ENCODE measurements around the gene FERMT2. TPM values are rescaled to one million over a fixed set of nuclear protein-coding genes. Genes with fewer than 3 reads are reported as not detected.

Gene FERMT2
- 1 to 10 TPM in 1 of 2 experiments, under 1 TPM in 1; 0.77 to 1.0 TPM for total RNA-seq

GRCh38 chr14:52950898-52951680 lies at the start of gene FERMT2:
TSS of gene FERMT2 (minus strand) at chr14:52951050. CDS start at chr14:52950568, 482 bp downstream.
- Mint-ChIP-seq H3K27me3 (peaks cover 45% of the 10 kb centered on the region), H3K27ac (no peak within 1 kb of the TSS), H3K4me1 (ENCODE audit: low read depth) (peaks cover 28% of the 10 kb centered on the region), H3K4me3 (peak within 1 kb of the TSS; percentile 81), H3K9me3 (no peaks in the 10 kb centered on the region), H3K36me3 (ENCODE audit: low read depth) (no peaks in the 10 kb centered on the region)
- ATAC-seq = peak; percentile 40
- peak; percentile 10 for DNase-seq
- ChIA-PET POLR2A (interaction anchor here (0.6 kb wide), 1 partner anchor 274 kb away, joined by 3 read pairs; no protein-coding TSS in a partner anchor), CTCF (interaction anchor here (0.5 to 2.5 kb wide), 5 partner anchors 10 to 29 kb away, joined by 3 to 12 read pairs (median 4); no protein-coding TSS in a partner anchor)
- no peak for TF ChIP-seq CTCF (IDR thresholded peaks at IDR 0.05)
- intact Hi-C loops (cut with micrococcal nuclease) = no loop called here

GRCh38 chr14:52998376-52999015 lies 47.6 kb upstream of the FERMT2 start:
- POLR2A ChIA-PET = no interaction called here
- CTCF ChIA-PET = no interaction called here
- DNase-seq = no peak
- Mint-ChIP-seq H3K9me3 (no peaks in the 10 kb centered on the region), H3K27me3 (peaks cover 7% of the 10 kb centered on the region), H3K4me3 (no peak overlapping the region), H3K27ac (no peak overlapping the region), H3K4me1 (ENCODE audit: low read depth) (no peaks in the 10 kb centered on the region), H3K36me3 (ENCODE audit: low read depth) (no peaks in the 10 kb centered on the region)
- intact Hi-C loops (cut with micrococcal nuclease) = no loop called here
- no peak for ATAC-seq
- no peak for TF ChIP-seq CTCF (IDR thresholded peaks at IDR 0.05)

- no peaks in the 10 kb centered on the region for H3K4me1 Mint-ChIP-seq (ENCODE audit: low read depth)
- no peaks in the 10 kb centered on the region for H3K9me3 Mint-ChIP-seq
- H3K4me3 Mint-ChIP-seq = no peak overlapping the region
- ATAC-seq = no peak
- H3K36me3 Mint-ChIP-seq (ENCODE audit: low read depth) = no peaks in the 10 kb centered on the region
- no peak for TF ChIP-seq CTCF (IDR thresholded peaks at IDR 0.05)
- no peak for DNase-seq
- H3K27me3 Mint-ChIP-seq = peaks cover 10% of the 10 kb centered on the region
- intact Hi-C loops (cut with micrococcal nuclease) = no loop called here
- ChIA-PET CTCF (no interaction called here), POLR2A (no interaction called here)
- no peak overlapping the region for H3K27ac Mint-ChIP-seq
Observed at GRCh38 chr14:52996493-52996892, 45.6 kb upstream of the FERMT2 start.

GRCh38 chr14:52995998-52996397 lies 45.1 kb upstream of the FERMT2 start:
- Mint-ChIP-seq H3K27ac (no peak overlapping the region), H3K27me3 (peaks cover 9% of the 10 kb centered on the region), H3K9me3 (no peaks in the 10 kb centered on the region), H3K4me3 (no peak overlapping the region), H3K36me3 (ENCODE audit: low read depth) (no peaks in the 10 kb centered on the region), H3K4me1 (ENCODE audit: low read depth) (no peaks in the 10 kb centered on the region)
- intact Hi-C loops (cut with micrococcal nuclease) = no loop called here
- TF ChIP-seq CTCF (IDR thresholded peaks at IDR 0.05) = no peak
- POLR2A ChIA-PET = interaction anchor here (0.6 kb wide), 1 partner anchor 104 kb away, joined by 3 read pairs; no protein-coding TSS in a partner anchor
- DNase-seq (no peak), ATAC-seq (no peak)
- CTCF ChIA-PET = no interaction called here

Data from activated CD8-positive, alpha-beta T cell treated with anti-CD3 and anti-CD28 coated beads for 36 hours (primary cell).